NCI-H1417 treated with DMSO at 0.1 percent for 48 hours (cell line): Measurements from ENCODE around the gene GUCY1A1.

ENCODE experiments used
- DNase-seq: peaks from one replicate; lab custom pipeline; 2025; lab: John Stamatoyannopoulos, UW

The GUCY1A1 gene

GRCh38 chr4:155777971-155778735 is 111.5 kb downstream of the GUCY1A1 start:
- no peak for DNase-seq

- no peak for DNase-seq
Measured at GRCh38 chr4:155780775-155781174, 114.1 kb downstream of the GUCY1A1 start.

- no peak for DNase-seq
Measured at GRCh38 chr4:155781249-155781831, 114.7 kb downstream of the GUCY1A1 start.
